SK-N-SH (cell line): Measurements from ENCODE around the gene TM9SF4.
"Not testable (repeated sequence)": the region's sequence is repeated elsewhere in the genome, so short reads cannot be mapped to it uniquely, and the experiment has no call there.

Experiments used
- CTCF ChIP-seq: fragments of 200-600 bp; sonication (generic); IDR thresholded peaks from 2 replicates; pipeline ENCODE4 v1.6.1; 2017; ENCODE audit warnings: antibody characterized with exemption, mild to moderate bottlenecking, moderate library complexity
- EP300 ChIP-seq, 2 experiments: IDR thresholded peaks; 2 replicates each; pipeline versions ENCODE4 v1.4.0 to v1.6.1; 2012; ENCODE audit warnings: borderline replicate concordance in 1 of 2, low read depth in 1 of 2, low read length in 1 of 2
- TAF1 ChIP-seq: IDR thresholded peaks from 2 replicates; pipeline ENCODE4 v1.6.1; 2012; ENCODE audit warnings: low read depth, mild to moderate bottlenecking, low read length, moderate library complexity, borderline replicate concordance
- YY1 ChIP-seq: IDR thresholded peaks from 2 replicates; pipeline ENCODE4 v1.4.0; 2012; ENCODE audit warnings: low read depth, mild to moderate bottlenecking
- ZBTB33 ChIP-seq: IDR thresholded peaks from 2 replicates; pipeline ENCODE4 v1.4.0; 2012; ENCODE audit warnings: low read depth, borderline replicate concordance

GRCh38 chr20:32121908-32122307, 12.4 kb downstream of the TM9SF4 start:
- not testable (repeated sequence) for TF ChIP-seq TAF1; ZBTB33; YY1; EP300 (IDR thresholded peaks at IDR 0.05; ENCODE audit: borderline replicate concordance in 1 of 2, low read depth in 1 of 2, low read length in 1 of 2); CTCF
